ENCODE results near the gene CCT6B. TPM values are rescaled to one million over a fixed set of nuclear protein-coding genes. Genes with fewer than 3 reads are reported as not detected.

The CCT6B gene
- total RNA-seq, 4 donors from 2014 or later = 3.8 to 6.8 (median 4.4) TPM

DNA sequence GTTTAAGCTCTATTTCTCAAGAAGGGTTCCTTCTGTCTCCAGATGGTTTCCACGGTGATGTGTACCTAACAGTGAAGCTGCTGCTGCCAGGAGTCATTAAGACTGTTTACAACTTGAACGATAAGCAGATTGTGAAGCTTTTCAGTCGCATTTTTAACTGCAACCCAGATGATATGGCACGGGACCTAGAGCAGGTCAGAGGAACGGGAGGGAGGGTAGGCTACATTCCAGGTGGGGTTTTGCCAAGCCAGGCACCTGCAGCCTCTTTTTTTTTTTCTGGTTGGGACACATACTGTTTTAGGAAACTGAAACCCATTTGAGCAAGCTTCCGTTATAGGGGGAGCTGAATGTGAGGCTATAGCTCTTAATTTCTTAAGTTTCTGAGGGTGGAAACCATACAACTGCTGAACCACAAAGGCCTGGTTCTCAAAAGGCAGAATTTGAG is 29.7 kb upstream of the CCT6B start:
- no peak for DNase-seq
- Histone ChIP-seq H3K36me3 (peaks cover 32 to 35% of the 10 kb centered on the region in 2 donors), H3K9me3 (no peaks in the 10 kb centered on the region), H3K4me3 (replicated peaks in 1 of 3) (no peak overlapping the region), H3K27ac (no peak overlapping the region), H3K27me3 (no peaks in the 10 kb centered on the region), H3K4me1 (no peaks in the 10 kb centered on the region)
- 74 to 87% methylated on average over 6 of the region's 6 CpGs for WGBS, 2 donors
- intact Hi-C loops (cut with DNase I) = no loop called here
- TF ChIP-seq, protein P1, sequence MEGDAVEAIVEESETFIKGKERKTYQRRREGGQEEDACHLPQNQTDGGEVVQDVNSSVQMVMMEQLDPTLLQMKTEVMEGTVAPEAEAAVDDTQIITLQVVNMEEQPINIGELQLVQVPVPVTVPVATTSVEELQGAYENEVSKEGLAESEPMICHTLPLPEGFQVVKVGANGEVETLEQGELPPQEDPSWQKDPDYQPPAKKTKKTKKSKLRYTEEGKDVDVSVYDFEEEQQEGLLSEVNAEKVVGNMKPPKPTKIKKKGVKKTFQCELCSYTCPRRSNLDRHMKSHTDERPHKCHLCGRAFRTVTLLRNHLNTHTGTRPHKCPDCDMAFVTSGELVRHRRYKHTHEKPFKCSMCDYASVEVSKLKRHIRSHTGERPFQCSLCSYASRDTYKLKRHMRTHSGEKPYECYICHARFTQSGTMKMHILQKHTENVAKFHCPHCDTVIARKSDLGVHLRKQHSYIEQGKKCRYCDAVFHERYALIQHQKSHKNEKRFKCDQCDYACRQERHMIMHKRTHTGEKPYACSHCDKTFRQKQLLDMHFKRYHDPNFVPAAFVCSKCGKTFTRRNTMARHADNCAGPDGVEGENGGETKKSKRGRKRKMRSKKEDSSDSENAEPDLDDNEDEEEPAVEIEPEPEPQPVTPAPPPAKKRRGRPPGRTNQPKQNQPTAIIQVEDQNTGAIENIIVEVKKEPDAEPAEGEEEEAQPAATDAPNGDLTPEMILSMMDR (IDR thresholded peaks at IDR 0.05) = no peak

DNA sequence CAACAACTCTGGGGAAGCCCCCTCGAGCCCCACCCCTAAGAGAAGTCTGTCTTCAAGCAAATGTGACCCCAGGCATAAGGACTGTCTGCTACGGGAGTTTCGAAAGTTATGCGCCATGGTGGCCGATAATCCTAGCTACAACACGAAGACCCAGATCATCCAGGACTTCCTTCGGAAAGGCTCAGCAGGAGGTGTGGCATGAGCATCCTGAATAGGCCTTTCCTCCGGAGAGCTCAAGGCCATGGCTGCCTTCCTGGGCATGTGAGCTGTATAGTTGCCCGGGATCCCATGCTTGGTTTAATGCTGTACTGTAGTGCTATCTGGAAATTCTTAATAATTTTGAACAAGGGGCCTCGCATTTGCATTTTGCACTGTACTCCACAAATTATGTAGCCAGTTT is 28.2 kb upstream of the CCT6B start:
- Histone ChIP-seq H3K27me3 (no peaks in the 10 kb centered on the region), H3K36me3 (peaks cover 32 to 38% of the 10 kb centered on the region in 2 donors), H3K4me3 (replicated peaks in 1 of 3) (no peak overlapping the region), H3K27ac (no peak overlapping the region), H3K4me1 (no peaks in the 10 kb centered on the region), H3K9me3 (no peaks in the 10 kb centered on the region)
- intact Hi-C loops (cut with DNase I) = loop anchor here (10.0 kb wide), 1 partner anchor 255 kb away; the partner anchor contains the start of gene SLFN5
- 94 to 96% methylated on average over 10 of the region's 10 CpGs for WGBS, 2 donors
- TF ChIP-seq POLR2A (IDR thresholded peaks at IDR 0.05) = no peak
- TF ChIP-seq, protein P1 (IDR thresholded peaks at IDR 0.05) = no peak
- no peak for DNase-seq

DNA sequence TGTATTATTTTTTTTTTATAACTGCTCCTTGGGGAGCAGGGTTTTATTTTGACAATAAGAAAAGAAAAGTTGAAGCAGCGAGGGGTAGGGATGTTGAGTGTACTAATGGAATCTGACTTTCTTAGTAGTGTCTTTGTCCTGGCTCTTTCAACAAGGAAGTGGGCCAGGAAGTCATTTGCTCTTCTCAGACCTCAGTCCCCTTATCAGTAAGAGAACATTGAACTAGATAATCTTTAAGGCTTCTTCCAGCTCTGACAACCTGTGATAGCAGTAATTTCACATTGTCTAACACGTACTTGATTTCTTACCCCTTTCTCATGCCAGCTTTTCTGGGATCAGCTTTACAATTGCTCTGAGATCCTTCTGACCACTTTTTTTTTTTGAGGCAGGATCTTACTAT is 27.4 kb upstream of the CCT6B start:
- no peak overlapping the region for H3K27ac ChIP-seq

DNA sequence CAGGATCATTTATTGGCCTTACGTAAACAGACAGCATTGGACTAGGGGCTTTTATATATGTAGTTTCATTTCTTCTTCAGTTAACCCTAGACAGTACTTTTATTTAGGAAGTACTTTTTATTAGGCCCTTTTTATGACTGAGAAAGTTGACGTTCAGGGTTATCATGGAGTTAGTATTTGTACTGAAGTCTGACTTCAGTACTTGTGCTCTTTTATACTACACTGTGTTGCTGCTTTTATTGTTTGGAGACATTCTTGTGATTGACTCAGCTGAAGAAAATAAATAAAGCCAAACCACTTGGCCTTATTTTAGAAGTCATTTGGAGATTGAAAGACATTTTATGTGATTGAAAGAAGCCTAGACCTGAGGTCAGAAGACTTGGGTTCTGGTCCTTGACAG is 26.0 kb upstream of the CCT6B start:
- no peaks in the 10 kb centered on the region for H3K27me3 ChIP-seq
- peaks cover 23 to 30% of the 10 kb centered on the region in 2 donors for H3K36me3 ChIP-seq
- peaks cover under 1 to 3% of the 10 kb centered on the region in 2 donors for H3K4me1 ChIP-seq
- 93% methylated on average over 2 of the region's 2 CpGs for WGBS, 2 donors
- no peak overlapping the region for H3K4me3 ChIP-seq (replicated peaks in 1 of 3)
- no peaks in the 10 kb centered on the region for H3K9me3 ChIP-seq
- H3K27ac ChIP-seq = no peak overlapping the region
- intact Hi-C loops (cut with DNase I) = loop anchor here (10.0 kb wide), 1 partner anchor 258 kb away; the partner anchor contains the start of gene SLFN5
- DNase-seq = no peak
- no peak for TF ChIP-seq POLR2A (IDR thresholded peaks at IDR 0.05)
- TF ChIP-seq, protein P1 (IDR thresholded peaks at IDR 0.05) = no peak

More for the DNA sequence above, 27.4 kb upstream of the CCT6B start:
- WGBS, 2 donors = 93% methylated on average over 2 of the region's 2 CpGs
- no peaks in the 10 kb centered on the region for H3K9me3 ChIP-seq
- peaks cover 32 to 33% of the 10 kb centered on the region in 2 donors for H3K36me3 ChIP-seq
- intact Hi-C loops (cut with DNase I) = loop anchor here (10.0 kb wide), 1 partner anchor 256 kb away; the partner anchor contains the start of gene SLFN5
- no peaks in the 10 kb centered on the region for H3K4me1 ChIP-seq
- H3K27me3 ChIP-seq = no peaks in the 10 kb centered on the region
- DNase-seq = no peak
- TF ChIP-seq POLR2A (IDR thresholded peaks at IDR 0.05) = no peak
- TF ChIP-seq, protein P1 (IDR thresholded peaks at IDR 0.05) = no peak
- H3K4me3 ChIP-seq (replicated peaks in 1 of 3) = no peak overlapping the region

DNA sequence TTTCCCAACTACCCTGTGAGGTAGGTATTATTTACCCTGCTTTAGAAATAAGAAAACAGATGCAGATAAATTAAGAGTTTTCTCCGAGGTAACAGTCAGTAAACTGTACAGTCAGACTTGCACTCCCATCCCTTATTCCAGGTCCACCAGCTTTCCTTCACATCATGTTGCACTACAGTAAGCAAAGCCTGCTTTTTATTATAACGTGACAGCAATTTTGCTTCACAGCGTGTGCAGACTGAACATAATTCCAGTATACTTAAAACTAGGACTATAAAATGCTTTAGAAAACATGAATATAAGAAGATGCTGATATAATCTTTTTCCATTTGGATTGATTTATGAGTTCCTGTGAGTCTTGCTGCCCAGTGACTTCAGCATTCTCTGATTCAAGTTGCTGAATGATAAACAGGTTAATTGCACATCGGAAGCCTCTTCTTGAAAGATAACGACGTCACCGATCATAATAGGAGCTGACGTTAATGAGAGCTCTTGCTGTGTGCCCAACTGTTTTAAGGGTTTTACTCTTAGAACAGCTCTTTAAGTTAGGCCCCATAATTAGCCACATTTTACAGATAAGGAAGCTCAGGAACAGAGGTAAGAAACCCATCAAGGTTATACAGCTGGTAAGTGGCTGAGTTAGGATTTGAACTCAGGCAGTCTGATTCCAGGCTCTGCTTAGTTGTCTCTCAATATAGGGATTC is 20.4 kb upstream of the CCT6B start:
- TF ChIP-seq, protein P1 (IDR thresholded peaks at IDR 0.05) = no peak
- no peak for TF ChIP-seq POLR2A (IDR thresholded peaks at IDR 0.05)
- Histone ChIP-seq H3K27me3 (no peaks in the 10 kb centered on the region), H3K36me3 (peaks cover 0 to 7% of the 10 kb centered on the region in 2 donors), H3K27ac (peak overlapping the region; percentile 98 to 99 (median 99)), H3K4me1 (peaks cover 13 to 16% of the 10 kb centered on the region in 2 donors), H3K4me3 (replicated peaks in 1 of 3) (peak overlapping the region in 2 of 3 donors; percentile 86 to 87), H3K9me3 (no peaks in the 10 kb centered on the region)
- 28 to 35% methylated on average over 8 of the region's 8 CpGs for WGBS, 2 donors
- intact Hi-C loops (cut with DNase I) = loop anchor here (10.0 kb wide), 1 partner anchor 263 kb away; the partner anchor contains the start of gene SLFN5
- DNase-seq = no peak
